ENCODE measurements around the gene CHSY3. TPM values are rescaled to one million over a fixed set of nuclear protein-coding genes. Genes with fewer than 3 reads are reported as not detected.
"Not testable (repeated sequence)": the region's sequence is repeated elsewhere in the genome, so short reads cannot be mapped to it uniquely, and the experiment has no call there.

CHSY3 gene
- total and polyA plus RNA-seq, 7 experiments from 2014 or later = not detected

- H3K27ac ChIP-seq (ENCODE audit: low read depth, low read length); ATAC-seq; intact Hi-C loops (cut with micrococcal nuclease); CTCF ChIA-PET; H3K27me3 ChIP-seq (ENCODE audit: control insufficient read depth in 2 of 2, insufficient read depth in 2 of 2, low read length in 2 of 2); H3K4me3 Mint-ChIP-seq; H3K4me1 Mint-ChIP-seq; H3K9me3 Mint-ChIP-seq; DNase-seq; H3K4me1 ChIP-seq (ENCODE audit: control insufficient read depth in 2 of 2, insufficient read depth in 2 of 2, low read length in 2 of 2); H3K36me3 ChIP-seq (ENCODE audit: control insufficient read depth in 2 of 3, insufficient read depth in 3 of 3, low read length in 3 of 3); H3K27ac Mint-ChIP-seq; H3K9me3 ChIP-seq (ENCODE audit: control insufficient read depth in 2 of 3, low read length in 3 of 3); POLR2A ChIA-PET; H3K4me3 ChIP-seq (ENCODE audit: low read length); H3K36me3 Mint-ChIP-seq: not testable (repeated sequence)
- peaks cover 0 to 12% (median 0%) of the 10 kb centered on the region in 5 donors for H3K27me3 Mint-ChIP-seq
These were observed 322.3 kb downstream of the CHSY3 start for GRCh38 chr5:130226556-130226955.

DNA sequence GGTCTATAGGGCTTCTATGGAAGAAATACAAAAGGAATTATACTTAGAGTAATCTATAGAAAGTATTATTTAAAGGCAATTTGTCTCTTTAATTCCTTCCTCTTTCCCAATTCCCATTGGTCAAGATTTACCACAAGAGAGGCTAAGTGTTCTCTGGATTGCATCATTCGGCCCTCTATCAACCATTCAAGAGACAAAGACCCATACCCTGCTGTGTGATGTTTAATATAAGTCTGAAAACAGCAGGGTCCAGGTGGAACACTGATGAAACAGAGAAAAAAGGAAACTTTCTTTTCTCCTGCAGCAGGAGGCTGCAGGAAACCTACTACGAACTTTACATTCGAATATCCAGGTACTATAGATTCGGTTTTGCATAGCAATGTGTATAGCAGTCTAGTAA is 323.4 kb downstream of the CHSY3 start:
- ATAC-seq (no peak), DNase-seq (no peak)
- Histone ChIP-seq H3K27me3 (ENCODE audit: control insufficient read depth in 2 of 2, insufficient read depth in 2 of 2, low read length in 2 of 2) (no peaks in the 10 kb centered on the region), H3K27ac (ENCODE audit: low read depth, low read length) (no peak overlapping the region), H3K36me3 (ENCODE audit: control insufficient read depth in 2 of 3, insufficient read depth in 3 of 3, low read length in 3 of 3) (no peaks in the 10 kb centered on the region), H3K4me1 (ENCODE audit: control insufficient read depth in 2 of 2, insufficient read depth in 2 of 2, low read length in 2 of 2) (no peaks in the 10 kb centered on the region), H3K4me3 (ENCODE audit: low read length) (no peak overlapping the region), H3K9me3 (ENCODE audit: control insufficient read depth in 2 of 3, low read length in 3 of 3) (no peaks in the 10 kb centered on the region)
- ChIA-PET CTCF (no interaction called here), POLR2A (no interaction called here)
- peaks cover 0 to 9% (median 0%) of the 10 kb centered on the region in 5 donors for H3K27me3 Mint-ChIP-seq
- no peak overlapping the region for H3K4me3 Mint-ChIP-seq
- H3K27ac Mint-ChIP-seq = no peak overlapping the region
- no peaks in the 10 kb centered on the region for H3K4me1 Mint-ChIP-seq
- H3K9me3 Mint-ChIP-seq = peaks cover 0 to 8% (median 4%) of the 10 kb centered on the region in 11 donors
- no peaks in the 10 kb centered on the region for H3K36me3 Mint-ChIP-seq
- intact Hi-C loops (cut with micrococcal nuclease) = no loop called here

- no peak overlapping the region for H3K4me3 ChIP-seq (ENCODE audit: low read length)
- intact Hi-C loops (cut with micrococcal nuclease) = no loop called here
- CTCF ChIA-PET = no interaction called here
- Mint-ChIP-seq H3K4me3 (no peak overlapping the region), H3K4me1 (no peaks in the 10 kb centered on the region), H3K27me3 (peaks cover 0 to 11% (median 4%) of the 10 kb centered on the region in 5 donors), H3K27ac (no peak overlapping the region), H3K36me3 (no peaks in the 10 kb centered on the region), H3K9me3 (peaks cover 0 to 8% (median 4%) of the 10 kb centered on the region in 11 donors)
- no peak overlapping the region for H3K27ac ChIP-seq (ENCODE audit: low read depth, low read length)
- DNase-seq (no peak), ATAC-seq (no peak)
- POLR2A ChIA-PET = no interaction called here
- no peaks in the 10 kb centered on the region for H3K4me1 ChIP-seq (ENCODE audit: control insufficient read depth in 2 of 2, insufficient read depth in 2 of 2, low read length in 2 of 2)
- no peaks in the 10 kb centered on the region for H3K9me3 ChIP-seq (ENCODE audit: control insufficient read depth in 2 of 3, low read length in 3 of 3)
- no peaks in the 10 kb centered on the region for H3K27me3 ChIP-seq (ENCODE audit: control insufficient read depth in 2 of 2, insufficient read depth in 2 of 2, low read length in 2 of 2)
- H3K36me3 ChIP-seq (ENCODE audit: control insufficient read depth in 2 of 3, insufficient read depth in 3 of 3, low read length in 3 of 3) = no peaks in the 10 kb centered on the region
These were observed 327.5 kb downstream of the CHSY3 start for GRCh38 chr5:130231786-130232185.

DNA sequence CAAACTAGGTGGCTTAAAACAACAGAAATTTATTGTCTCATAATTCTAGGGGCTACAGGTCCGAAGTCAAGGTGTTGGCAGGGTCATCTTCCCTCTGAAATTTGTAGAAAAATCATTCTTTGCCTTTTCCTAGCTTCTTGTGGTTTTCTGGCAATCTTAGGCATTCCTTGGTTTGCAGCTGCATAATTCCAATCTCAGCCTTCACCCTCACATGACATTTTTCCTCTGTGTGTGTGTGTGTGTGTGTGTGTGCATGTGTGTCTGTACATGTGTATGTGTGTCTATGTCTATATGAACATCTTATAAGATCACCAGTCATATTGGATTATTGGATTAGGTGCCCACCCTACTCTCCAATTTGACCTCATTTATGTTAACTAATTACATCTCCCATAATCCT is 330.6 kb downstream of the CHSY3 start:
- H3K4me1 Mint-ChIP-seq = no peaks in the 10 kb centered on the region
- DNase-seq (no peak), ATAC-seq (no peak)
- H3K9me3 Mint-ChIP-seq = peaks cover 0 to 7% (median 0%) of the 10 kb centered on the region in 11 donors
- Histone ChIP-seq H3K4me3 (ENCODE audit: low read length) (no peak overlapping the region), H3K36me3 (ENCODE audit: control insufficient read depth in 2 of 3, insufficient read depth in 3 of 3, low read length in 3 of 3) (no peaks in the 10 kb centered on the region), H3K4me1 (ENCODE audit: control insufficient read depth in 2 of 2, insufficient read depth in 2 of 2, low read length in 2 of 2) (no peaks in the 10 kb centered on the region), H3K27ac (ENCODE audit: low read depth, low read length) (no peak overlapping the region), H3K27me3 (ENCODE audit: control insufficient read depth in 2 of 2, insufficient read depth in 2 of 2, low read length in 2 of 2) (no peaks in the 10 kb centered on the region), H3K9me3 (ENCODE audit: control insufficient read depth in 2 of 3, low read length in 3 of 3) (no peaks in the 10 kb centered on the region)
- H3K27ac Mint-ChIP-seq = no peak overlapping the region
- H3K27me3 Mint-ChIP-seq = peaks cover 0 to 11% (median 4%) of the 10 kb centered on the region in 5 donors
- intact Hi-C loops (cut with micrococcal nuclease) = no loop called here
- no peaks in the 10 kb centered on the region for H3K36me3 Mint-ChIP-seq
- CTCF ChIA-PET = no interaction called here
- no peak overlapping the region for H3K4me3 Mint-ChIP-seq
- POLR2A ChIA-PET = no interaction called here

Other genes with a start within 250 kb of the CHSY3 start
- not detected for gene MINAR2, start 156.4 kb upstream of the CHSY3 start, total RNA-seq
- not detected for gene MINAR2, start 156.4 kb upstream of the CHSY3 start, polyA plus RNA-seq

Measured in naive thymus-derived CD4-positive, alpha-beta T cell (primary cell).